HG03442 (cell line): ENCODE measurements around the gene PBX3.
"Not testable (repeated sequence)": the region's sequence is repeated elsewhere in the genome, so short reads cannot be mapped to it uniquely, and the experiment has no call there.

ENCODE experiments used
- ATAC-seq: cut with Tn5 transposase; IDR thresholded peaks from one replicate; pipeline ENCODE4 v1.9.1; 2021; ENCODE audit warnings: mild to moderate bottlenecking, moderate library complexity; ENCODE audit not compliant: unreplicated experiment

Gene PBX3

GRCh38 chr9:125774106-125774505 lies 26.9 kb downstream of the PBX3 start:
- no peak for ATAC-seq

GRCh38 chr9:125776789-125777188 lies 29.6 kb downstream of the PBX3 start:
- not testable (repeated sequence) for ATAC-seq

- not testable (repeated sequence) for ATAC-seq
Measured at GRCh38 chr9:125778538-125779219, 31.5 kb downstream of the PBX3 start.

DNA sequence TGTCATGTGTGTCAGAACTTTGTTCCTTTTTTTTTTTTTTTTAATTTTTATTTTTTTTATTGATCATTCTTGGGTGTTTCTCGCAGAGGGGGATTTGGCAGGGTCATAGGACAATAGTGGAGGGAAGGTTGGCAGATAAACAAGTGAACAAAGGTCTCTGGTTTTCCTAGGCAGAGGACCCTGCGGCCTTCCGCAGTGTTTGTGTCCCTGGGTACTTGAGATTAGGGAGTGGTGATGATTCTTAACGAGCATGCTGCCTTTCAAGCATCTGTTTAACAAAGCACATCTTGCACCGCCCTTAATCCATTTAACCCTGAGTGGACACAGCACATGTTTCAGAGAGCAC lies 32.0 kb downstream of the PBX3 start:
- not testable (repeated sequence) for ATAC-seq

DNA sequence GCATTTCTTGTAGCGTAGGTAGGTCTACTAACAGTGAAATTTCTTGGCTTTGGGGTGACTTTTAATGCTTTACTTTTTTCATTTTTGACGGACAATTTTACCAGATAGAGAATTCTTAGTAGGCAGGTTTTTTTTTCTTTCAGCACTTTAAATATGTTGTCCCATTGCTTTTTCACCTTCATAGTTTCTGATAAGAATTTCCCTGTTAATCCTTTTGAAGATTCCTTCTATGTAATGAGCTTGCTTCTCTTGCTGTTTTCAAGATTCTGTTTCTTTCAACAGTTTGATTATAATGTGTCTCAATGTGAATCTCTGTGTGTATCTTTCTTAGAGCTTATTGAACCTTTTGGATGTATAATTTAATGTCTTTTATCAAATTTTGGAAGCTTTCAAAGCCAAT lies 35.5 kb downstream of the PBX3 start:
- ATAC-seq = no peak

GRCh38 chr9:125784286-125785049 lies 37.3 kb downstream of the PBX3 start:
- no peak for ATAC-seq

DNA sequence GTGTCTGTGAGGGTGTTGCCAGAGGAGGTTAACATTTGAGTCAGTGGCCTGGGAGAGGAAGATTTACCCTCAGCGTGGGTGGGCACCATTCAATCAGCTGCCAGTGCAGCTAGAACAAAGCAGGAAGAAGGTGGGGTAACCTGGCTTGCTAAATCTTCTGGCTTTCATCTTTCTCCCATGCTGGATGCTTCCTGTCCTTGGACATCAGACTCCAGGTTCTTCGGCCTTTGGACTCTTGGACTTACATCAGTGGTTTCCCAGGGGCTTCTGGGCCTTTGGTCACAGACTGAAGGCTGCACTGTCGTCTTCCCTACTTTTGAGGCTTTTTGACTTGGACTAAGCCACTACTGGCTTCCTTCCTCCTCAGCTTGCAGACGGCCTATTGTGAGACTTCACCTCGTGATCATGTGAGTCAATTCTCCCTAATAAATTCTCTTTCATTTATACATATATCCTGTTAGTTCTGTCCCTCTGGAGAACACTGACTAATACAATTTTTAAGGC lies 38.1 kb downstream of the PBX3 start:
- no peak for ATAC-seq

GRCh38 chr9:125787715-125788114 lies 40.5 kb downstream of the PBX3 start:
- no peak for ATAC-seq

DNA sequence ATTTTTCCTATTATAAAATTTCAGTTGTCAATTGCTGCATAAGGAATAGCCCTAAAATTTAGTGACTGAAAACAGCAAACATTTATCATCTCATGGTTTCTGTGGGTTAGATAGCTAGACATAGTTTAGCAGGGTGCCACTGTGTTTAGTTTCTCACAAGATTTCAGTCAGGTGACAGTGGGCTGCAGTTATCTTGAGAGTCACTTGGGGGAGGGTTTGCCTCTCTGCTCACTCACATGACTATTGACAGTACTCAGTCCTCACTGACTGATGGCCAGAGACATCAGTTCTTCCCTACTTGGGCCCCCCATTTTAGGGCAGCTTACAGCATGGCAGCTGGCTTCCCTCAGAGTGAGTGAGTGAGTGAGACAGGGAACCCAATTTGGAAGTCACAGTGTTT lies 42.0 kb downstream of the PBX3 start:
- no peak for ATAC-seq

- no peak for ATAC-seq
Measured at GRCh38 chr9:125794708-125795107, 47.5 kb downstream of the PBX3 start.

GRCh38 chr9:125795970-125796596 lies 48.9 kb downstream of the PBX3 start:
- no peak for ATAC-seq

DNA sequence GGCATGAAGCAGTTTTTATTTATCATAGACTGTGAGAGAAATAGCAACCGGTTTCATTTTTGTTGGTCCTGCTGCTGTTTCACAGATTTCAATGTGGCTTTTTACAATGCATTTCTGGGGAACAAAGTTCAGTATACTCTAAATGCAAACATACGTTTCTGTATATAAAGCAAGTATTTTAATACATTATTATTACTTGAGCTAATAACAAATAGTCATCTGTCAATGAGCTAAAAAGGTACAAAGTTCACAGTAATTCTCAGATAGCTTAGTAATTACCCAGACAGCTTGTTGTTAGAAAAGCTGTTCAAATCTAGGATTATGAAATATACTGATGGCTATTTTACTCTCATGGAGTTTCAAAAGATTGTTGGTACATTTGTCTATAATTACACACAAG lies 50.8 kb downstream of the PBX3 start:
- ATAC-seq = no peak

- ATAC-seq = no peak
Measured at GRCh38 chr9:125803526-125803925, 56.4 kb downstream of the PBX3 start.

DNA sequence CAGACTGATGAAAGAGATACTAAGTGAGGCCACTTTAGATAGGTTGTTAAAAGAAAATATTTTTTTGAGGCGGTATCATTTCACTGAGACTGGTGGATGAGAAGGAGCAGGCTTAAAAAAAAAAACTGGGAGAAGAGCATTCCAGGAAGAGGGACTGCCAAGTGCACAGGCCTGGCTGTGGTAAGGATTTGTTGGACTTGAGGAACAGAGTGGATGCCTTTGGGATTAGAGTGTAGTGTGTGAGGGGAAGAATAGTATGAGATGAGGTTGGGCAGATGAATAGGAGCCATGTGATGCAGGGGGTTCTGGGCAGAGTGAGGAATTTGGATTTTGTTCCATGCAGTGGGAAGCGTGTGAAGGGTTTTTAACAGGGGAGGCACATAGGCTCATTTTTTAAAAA lies 57.9 kb downstream of the PBX3 start:
- no peak for ATAC-seq

DNA sequence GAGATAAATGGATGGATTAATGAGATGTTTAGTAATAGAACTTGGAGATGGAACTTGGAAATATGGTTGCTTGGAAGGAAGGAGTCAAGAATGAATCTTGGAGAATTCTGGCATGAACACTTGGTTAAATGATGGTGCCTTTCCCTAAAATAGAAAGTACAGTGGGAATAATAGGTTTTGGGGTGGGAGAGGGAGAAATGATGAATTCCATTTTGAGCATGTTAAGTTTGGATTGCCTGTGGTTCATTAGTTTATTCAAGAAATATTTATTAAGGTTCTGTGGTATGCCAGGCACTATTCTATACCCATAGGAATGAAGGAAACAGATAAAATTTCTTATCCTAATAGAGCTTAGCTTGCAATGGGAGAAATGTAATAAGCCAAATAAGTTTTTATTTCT lies 58.4 kb downstream of the PBX3 start:
- no peak for ATAC-seq

DNA sequence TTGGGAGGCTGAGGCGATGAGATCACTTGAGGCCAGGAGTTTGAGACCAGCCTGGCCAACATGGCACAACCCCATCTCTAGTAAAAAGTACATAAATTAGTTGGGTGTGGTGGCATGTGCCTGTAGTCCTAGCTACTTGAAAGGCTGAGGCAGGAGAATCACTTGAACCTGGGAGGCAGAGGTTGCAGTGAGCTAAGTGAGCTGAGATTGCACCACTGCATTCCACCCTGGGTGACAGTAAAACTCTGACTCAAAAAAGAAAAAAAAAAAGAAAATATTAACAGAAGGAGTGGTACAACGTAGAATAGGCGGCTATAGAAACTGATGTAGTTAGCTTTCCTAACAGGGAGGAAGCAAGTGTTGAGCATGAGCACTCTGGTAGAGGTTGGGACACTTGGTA lies 59.9 kb downstream of the PBX3 start:
- ATAC-seq = no peak

GRCh38 chr9:125810161-125810560 lies 63.0 kb downstream of the PBX3 start:
- no peak for ATAC-seq

DNA sequence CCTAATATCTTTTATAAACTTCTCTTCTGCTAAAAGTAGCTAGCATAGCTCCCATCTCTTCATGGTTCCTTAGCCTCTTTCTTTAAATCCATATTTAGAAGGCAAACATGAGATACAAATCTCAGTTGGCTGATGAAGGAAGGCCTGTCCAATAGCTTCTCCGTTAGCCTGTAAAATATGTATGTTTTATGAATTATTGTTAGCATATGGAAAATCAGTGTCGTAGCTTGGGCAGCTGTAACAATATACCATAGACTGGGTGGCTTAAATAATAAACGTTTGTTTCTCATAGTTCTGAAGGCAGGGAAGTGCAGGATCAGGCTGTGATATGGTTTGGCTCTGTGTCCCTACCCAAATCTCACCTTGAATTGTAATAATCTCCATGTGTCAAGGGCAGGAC lies 63.8 kb downstream of the PBX3 start:
- no peak for ATAC-seq

DNA sequence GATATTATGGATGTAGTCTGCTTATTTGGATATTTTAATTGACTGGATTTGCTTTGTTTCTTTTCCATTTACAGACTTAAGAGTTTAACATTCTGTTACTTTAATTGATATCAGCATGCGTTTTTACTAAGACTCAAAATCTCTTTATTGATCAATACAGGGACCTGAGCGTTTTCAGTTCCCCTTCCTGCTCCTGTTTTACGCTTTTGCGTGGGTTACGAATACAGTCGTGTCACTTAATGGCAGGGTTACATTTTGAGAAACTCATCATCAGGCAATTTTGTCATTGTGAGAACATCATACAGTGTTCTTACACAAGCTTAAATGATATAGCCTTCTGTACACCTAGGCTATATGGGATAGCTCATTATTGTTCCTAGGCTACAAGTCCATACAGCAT lies 65.2 kb downstream of the PBX3 start:
- ATAC-seq = no peak

DNA sequence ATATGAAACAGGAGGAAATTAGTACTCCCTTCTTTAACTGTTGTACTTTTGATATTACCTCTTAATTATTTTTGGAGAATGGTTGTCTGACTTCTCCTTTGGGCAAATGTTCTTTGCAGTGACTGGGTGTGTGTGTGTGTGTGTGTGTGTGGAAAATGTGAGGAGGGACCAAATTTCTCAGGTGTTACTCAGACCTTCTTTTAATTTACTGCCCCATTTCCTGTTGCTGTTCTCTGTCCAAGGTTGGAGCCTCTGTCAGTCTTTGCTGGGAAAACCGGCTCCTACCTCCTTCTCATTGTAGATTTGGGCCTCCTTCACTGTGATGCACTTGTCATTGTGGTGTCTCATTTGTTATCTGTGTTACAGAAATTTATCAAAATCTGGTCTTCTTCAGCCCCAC lies 68.4 kb downstream of the PBX3 start:
- ATAC-seq = no peak

DNA sequence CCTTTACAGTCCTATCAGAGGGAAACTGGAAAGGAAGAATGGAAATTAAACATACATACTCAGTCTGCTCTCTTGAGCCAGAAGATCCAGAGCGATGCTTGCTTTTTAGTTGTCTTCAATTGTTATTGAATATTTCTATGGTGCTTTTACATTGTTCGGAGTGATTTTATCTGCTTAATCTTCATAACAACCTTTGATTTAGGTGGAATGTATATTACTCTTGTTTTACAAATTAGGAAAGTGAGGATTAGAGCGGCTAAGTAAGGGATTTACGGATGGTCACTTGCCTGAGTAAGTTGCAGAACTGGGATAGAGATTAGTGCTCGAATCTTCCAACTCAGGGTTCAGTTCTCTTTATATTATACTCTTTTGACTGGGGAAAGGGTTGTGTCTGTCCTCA lies 69.1 kb downstream of the PBX3 start:
- ATAC-seq = no peak
